Activated naive CD4-positive, alpha-beta T cell treated with anti-CD3 and anti-CD28 coated beads, Interleukin-2, amount 50 U/mL, for 16 hours (primary cell): ENCODE results near the gene MCM7.
A peak's percentile ranks its signal among the peaks of the same experiment; 100 is the strongest.
"Not testable (repeated sequence)": the region's sequence is repeated elsewhere in the genome, so short reads cannot be mapped to it uniquely, and the experiment has no call there.

Experiments used
- DNase-seq: peaks from one replicate; pipeline ENCODE4 v3.0.0-alpha.2; 2020

MCM7 gene

GRCh38 chr7:100101016-100101862, at the start of gene MCM7, which contains the start of gene AP4M1:
MCM7 (minus strand) TSS chr7:100101397; CDS start chr7:100101294, 103 bp downstream.
AP4M1 (plus strand) TSS chr7:100101643; CDS start chr7:100101715, 72 bp downstream.
- DNase-seq = peak; percentile 95

GRCh38 chr7:100148559-100149328, 47.5 kb upstream of the MCM7 start, which contains the start of gene LAMTOR4:
LAMTOR4 (plus strand) TSS chr7:100148918; CDS start chr7:100148973, 55 bp downstream.
- peak; percentile 98 for DNase-seq

- no peak for DNase-seq
These were observed 47.0 kb upstream of the MCM7 start for GRCh38 chr7:100148225-100148558.

- DNase-seq = no peak
These were observed 46.1 kb upstream of the MCM7 start for GRCh38 chr7:100147278-100147677.

GRCh38 chr7:100146350-100146749, 45.2 kb upstream of the MCM7 start:
- DNase-seq = not testable (repeated sequence)

- no peak for DNase-seq
These were observed 41.3 kb upstream of the MCM7 start for GRCh38 chr7:100142461-100142860.

- DNase-seq = no peak
These were observed 40.4 kb upstream of the MCM7 start for GRCh38 chr7:100141555-100141949.

- DNase-seq = no peak
These were observed 36.9 kb upstream of the MCM7 start for GRCh38 chr7:100137851-100138760.

GRCh38 chr7:100132697-100133151, 31.5 kb upstream of the MCM7 start:
- peak; percentile 69 for DNase-seq

- no peak for DNase-seq
These were observed 30.9 kb upstream of the MCM7 start for GRCh38 chr7:100132126-100132525.

- DNase-seq = peak; percentile 85
These were observed 29.6 kb upstream of the MCM7 start for GRCh38 chr7:100130608-100131453.

GRCh38 chr7:100130220-100130607, 29.0 kb upstream of the MCM7 start:
- not testable (repeated sequence) for DNase-seq

- DNase-seq = no peak
These were observed 27.4 kb upstream of the MCM7 start for GRCh38 chr7:100128637-100128963.

GRCh38 chr7:100127866-100128636, 26.9 kb upstream of the MCM7 start:
- DNase-seq = peak; percentile 26

GRCh38 chr7:100126931-100127865, 26.0 kb upstream of the MCM7 start, which contains the start of gene MBLAC1:
MBLAC1 (plus strand) TSS chr7:100126967; CDS start chr7:100127396, 429 bp downstream.
- DNase-seq = peak; percentile 89

- DNase-seq = no peak
These were observed 25.2 kb upstream of the MCM7 start for GRCh38 chr7:100126239-100126930.

GRCh38 chr7:100124301-100125230, 23.4 kb upstream of the MCM7 start:
- DNase-seq = no peak

GRCh38 chr7:100122568-100122967, 21.4 kb upstream of the MCM7 start:
- no peak for DNase-seq
